Endothelial cell of umbilical vein (primary cell): Measurements from ENCODE around the gene WRAP73. TPM values are rescaled to one million over a fixed set of nuclear protein-coding genes. Genes with fewer than 3 reads are reported as not detected.

Experiments used
- BruUV-seq: library from RNA; stranded (reverse); fragments of 400-500 nt; replicated peaks from 2 replicates; lab custom pipeline; 2021; lab: Mats Ljungman, UMichigan
- CTCF ChIA-PET: fragments of 300-600, 350-600 bp; sonication (Branson Sonifier 250); formaldehyde crosslinking; loops from one replicate; lab custom pipeline; 2021; ENCODE audit warnings: antibody characterized with exemption, inconsistent platforms; lab: Charles Lee
- POLR2A ChIA-PET: fragments of 300-600, 350-600 bp; sonication (Branson Sonifier 250); formaldehyde crosslinking; loops from one replicate; lab custom pipeline; 2021; ENCODE audit warnings: antibody characterized with exemption, inconsistent platforms; lab: Charles Lee
- DNase-seq: peaks from one replicate; pipeline ENCODE4 v3.0.0-alpha.2; 2011; ENCODE audit warnings: low read depth, low spot score
- FAIRE-seq: peaks from 2 replicates; lab custom pipeline; 2011; peaks lifted over from hg19 to GRCh38; lab: Jason Lieb, UNC
- H2AFZ ChIP-seq: 2 replicates; pipeline ENCODE4 v1.6.0; 2012; ENCODE audit warnings: low read depth, low read length, control low read depth, inconsistent platforms
- H3K27ac ChIP-seq: 2 replicates; pipeline ENCODE4 v1.5.1; 2011; ENCODE audit warnings: low read depth, mild to moderate bottlenecking, control low read depth, low read length, moderate library complexity; ENCODE audit not compliant: insufficient read depth
- H3K27me3 ChIP-seq, 2 experiments: 2 replicates each; pipeline versions ENCODE4 v1.6.0 to v1.6.1; 2011; ENCODE audit warnings: low read length in 2 of 2, mixed read lengths in 1 of 2; ENCODE audit not compliant: control insufficient read depth in 2 of 2, insufficient read depth in 2 of 2
- H3K36me3 ChIP-seq, 2 experiments: 2 replicates in 1 of 2; 3 replicates in 1 of 2; pipeline ENCODE4 v1.5.1; 2011; ENCODE audit warnings: low read length in 2 of 2, mild to moderate bottlenecking in 1 of 2, moderate library complexity in 1 of 2; ENCODE audit not compliant: control insufficient read depth in 2 of 2, insufficient read depth in 2 of 2; ENCODE audit errors: extremely low read depth in 1 of 2
- H3K4me1 ChIP-seq: 3 replicates; pipeline ENCODE4 v1.5.1; 2011; ENCODE audit warnings: mild to moderate bottlenecking, low read length; ENCODE audit not compliant: control insufficient read depth, insufficient read depth; ENCODE audit errors: extremely low read depth
- H3K4me2 ChIP-seq: 2 replicates; pipeline ENCODE4 v1.6.1; 2011; ENCODE audit warnings: low read length, control low read depth, mixed read lengths; ENCODE audit not compliant: insufficient read depth
- H3K4me3 ChIP-seq, 3 experiments: fragments of 200-600 bp in 1 of 3; sonication (generic), shearing (Covaris generic) in 1 of 3; replicated peaks in 1 of 3; 2 replicates each; pipeline ENCODE4 v1.5.1; 2011 to 2016; ENCODE audit warnings: control low read depth in 3 of 3, low read length in 3 of 3, mild to moderate bottlenecking in 2 of 3, inconsistent platforms in 1 of 3, low read depth in 1 of 3, moderate library complexity in 1 of 3; ENCODE audit not compliant: insufficient read depth in 1 of 3
- H3K79me2 ChIP-seq: 2 replicates; pipeline ENCODE4 v1.6.0; 2012; ENCODE audit warnings: low read length, inconsistent platforms; ENCODE audit not compliant: control insufficient read depth, insufficient read depth
- H3K9ac ChIP-seq: replicated peaks from 2 replicates; pipeline ENCODE3; 2011; ENCODE audit warnings: low read length, control low read depth; ENCODE audit not compliant: insufficient read depth; ENCODE audit errors: extremely low read depth
- H3K9me1 ChIP-seq: replicated peaks from 3 replicates; pipeline ENCODE4 v1.6.0; 2011; ENCODE audit warnings: mild to moderate bottlenecking, low read length; ENCODE audit not compliant: control insufficient read depth, insufficient read depth; ENCODE audit errors: extremely low read depth
- H3K9me3 ChIP-seq: replicated peaks from 2 replicates; pipeline ENCODE4 v1.5.1; 2012; ENCODE audit warnings: low read length, inconsistent platforms; ENCODE audit not compliant: control insufficient read depth, insufficient read depth
- H4K20me1 ChIP-seq: replicated peaks from 2 replicates; pipeline ENCODE3; 2011; ENCODE audit warnings: mild to moderate bottlenecking, low read length; ENCODE audit not compliant: control insufficient read depth, insufficient read depth; ENCODE audit errors: extremely low read depth
- CTCF ChIP-seq, 2 donors: IDR thresholded peaks; 1 replicate in 1 of 2; 2 replicates in 1 of 2; pipeline ENCODE4 v1.5.1; 2011; ENCODE audit warnings: low read length in 2 of 2, mild to moderate bottlenecking in 2 of 2, moderate library complexity in 2 of 2, control low read depth in 1 of 2, inconsistent platforms in 1 of 2, low read depth in 1 of 2; ENCODE audit not compliant: insufficient read depth in 1 of 2; ENCODE audit errors: extremely low read depth in 1 of 2
- EZH2 ChIP-seq: IDR thresholded peaks from 2 replicates; pipeline ENCODE4 v1.6.1; 2012; ENCODE audit warnings: borderline replicate concordance, low read depth, mild to moderate bottlenecking, moderate library complexity, low read length, inconsistent platforms; ENCODE audit not compliant: severe bottlenecking
- FOS ChIP-seq: IDR thresholded peaks from 2 replicates; pipeline ENCODE4 v1.6.1; 2011; ENCODE audit warnings: mild to moderate bottlenecking, low read length, moderate library complexity, borderline replicate concordance; ENCODE audit not compliant: insufficient read depth
- GATA2 ChIP-seq: IDR thresholded peaks from 2 replicates; pipeline ENCODE4 v1.7.0; 2011; ENCODE audit warnings: low read depth, mild to moderate bottlenecking, moderate library complexity, mixed read lengths, low read length; ENCODE audit not compliant: insufficient read length, insufficient read depth
- JUN ChIP-seq: IDR thresholded peaks from 2 replicates; pipeline ENCODE4 v1.6.1; 2011; ENCODE audit warnings: borderline replicate concordance, low read depth; ENCODE audit not compliant: insufficient read length, insufficient read depth
- MAX ChIP-seq: IDR thresholded peaks from 2 replicates; pipeline ENCODE4 v1.6.1; 2011; ENCODE audit not compliant: insufficient read depth, insufficient read length
- MYC ChIP-seq: IDR thresholded peaks from one replicate; pipeline ENCODE4 v1.6.1; 2011; ENCODE audit warnings: mild to moderate bottlenecking, low read depth, low read length
- POLR2A ChIP-seq: IDR thresholded peaks from 2 replicates; pipeline ENCODE4 v1.6.1; 2012; ENCODE audit warnings: low read depth, mild to moderate bottlenecking, control low read depth, low read length
- POLR2AphosphoS5 ChIP-seq: IDR thresholded peaks from 2 replicates; pipeline ENCODE4 v1.6.1; 2012; ENCODE audit warnings: low read depth, mild to moderate bottlenecking, control low read depth, low read length, moderate library complexity; ENCODE audit not compliant: insufficient read depth
- dilution Hi-C: fragments of 300-500 bp; cut with MboI; formaldehyde crosslinking; loops from one replicate; pipeline ENCODE4 v1.15.0; 2019; ENCODE audit warnings: low sequenced_read_pairs; ENCODE audit not compliant: extremely low pct_ligation_motif_present
- intact Hi-C: fragments of 100-400 bp; cut with micrococcal nuclease; formaldehyde crosslinking; loops from one replicate; pipeline ENCODE4 v1.10.0; 2022
- polyA plus RNA-seq, 4 experiments: library from polyadenylated mRNA; depleted of rRNA in 3 of 4; stranded (reverse) in 3 of 4; unstranded in 1 of 4; fragments of >200 nt; gene quantifications; 2 replicates each; pipeline versions ENCODE4 v1.2.1 to v1.2.3, GENCODE V29; 2011 to 2012; ENCODE audit warnings: missing spikeins in 1 of 4
- total RNA-seq: library from RNA; stranded (reverse); gene quantifications from 2 replicates; pipeline ENCODE4 v1.2.3, GENCODE V29; 2021

The WRAP73 gene
- total and polyA plus RNA-seq, 2 donors (not counting 3 experiments of a cell fraction or from before 2014, with no cell fraction given) = 23.0 to 50.7 TPM

GRCh38 chr1:3679098-3679555, 29.2 kb upstream of the WRAP73 start:
- DNase-seq = no peak
- no peak overlapping the region for H2AFZ ChIP-seq
- H4K20me1 ChIP-seq = no peaks in the 10 kb centered on the region
- no peaks in the 10 kb centered on the region for H3K79me2 ChIP-seq
- intact Hi-C loops = no loop called here
- no peak for TF ChIP-seq JUN
- no peak for TF ChIP-seq GATA2
- no peak for TF ChIP-seq MAX
- no peak for TF ChIP-seq POLR2A
- no peak for TF ChIP-seq MYC
- TF ChIP-seq EZH2 = no peak
- no peak for TF ChIP-seq FOS
- TF ChIP-seq CTCF (IDR thresholded peaks at IDR 0.05; ENCODE audit: extremely low read depth in 1 of 2, insufficient read depth in 1 of 2, low read depth in 1 of 2, low read length in 2 of 2) = no peak
- no peak for TF ChIP-seq POLR2AphosphoS5
- no peaks in the 10 kb centered on the region for H3K9me3 ChIP-seq
- BruUV-seq = no TSS peak
- no peak overlapping the region for H3K4me2 ChIP-seq
- dilution Hi-C loops = no loop called here
- CTCF ChIA-PET = no interaction called here
- FAIRE-seq = peak; percentile 97
- no peak overlapping the region for H3K4me3 ChIP-seq
- no peaks in the 10 kb centered on the region for H3K27me3 ChIP-seq
- H3K9me1 ChIP-seq = no peaks in the 10 kb centered on the region
- no peaks in the 10 kb centered on the region for H3K4me1 ChIP-seq
- H3K36me3 ChIP-seq = no peaks in the 10 kb centered on the region
- POLR2A ChIA-PET = no interaction called here
- no peak overlapping the region for H3K9ac ChIP-seq
- no peak overlapping the region for H3K27ac ChIP-seq
